GM18873 (cell line): ENCODE results near the gene COQ9.
"Not testable (repeated sequence)": the region's sequence is repeated elsewhere in the genome, so short reads cannot be mapped to it uniquely, and the experiment has no call there.

Source experiments
- ATAC-seq: cut with Tn5 transposase; IDR thresholded peaks from one replicate; pipeline ENCODE4 v1.9.1; 2021; ENCODE audit warnings: mild to moderate bottlenecking, moderate library complexity, moderate number of reproducible peaks; ENCODE audit not compliant: unreplicated experiment, low FRiP score

COQ9 gene

GRCh38 chr16:57483725-57484514 is 36.6 kb downstream of the COQ9 start:
- ATAC-seq: no peak

GRCh38 chr16:57484515-57485005 is 37.3 kb downstream of the COQ9 start:
- ATAC-seq: no peak

GRCh38 chr16:57485091-57485915 is 38.0 kb downstream of the COQ9 start:
- no peak for ATAC-seq

GRCh38 chr16:57485916-57486857 is 38.9 kb downstream of the COQ9 start, which contains the start of gene DOK4:
TSS of gene DOK4 (minus strand) at chr16:57486493. CDS start at chr16:57479507, 6,986 bp downstream.
- no peak for ATAC-seq

- no peak for ATAC-seq
These were observed 39.9 kb downstream of the COQ9 start for GRCh38 chr16:57486858-57487834.

GRCh38 chr16:57489229-57489628 is 42.0 kb downstream of the COQ9 start:
- ATAC-seq: no peak

GRCh38 chr16:57493767-57494166 is 46.5 kb downstream of the COQ9 start:
- ATAC-seq: no peak

GRCh38 chr16:57497121-57497520 is 49.8 kb downstream of the COQ9 start:
- no peak for ATAC-seq

GRCh38 chr16:57498031-57498430 is 50.8 kb downstream of the COQ9 start:
- ATAC-seq: no peak

- ATAC-seq: not testable (repeated sequence)
These were observed 52.7 kb downstream of the COQ9 start for GRCh38 chr16:57499941-57500340.

GRCh38 chr16:57500578-57501111 is 53.4 kb downstream of the COQ9 start:
- no peak for ATAC-seq

- no peak for ATAC-seq
These were observed 54.2 kb downstream of the COQ9 start for GRCh38 chr16:57501492-57501891.

GRCh38 chr16:57502048-57502775 is 54.9 kb downstream of the COQ9 start:
- ATAC-seq: no peak

GRCh38 chr16:57503366-57503765 is 56.1 kb downstream of the COQ9 start:
- ATAC-seq: no peak

GRCh38 chr16:57504001-57504400 is 56.7 kb downstream of the COQ9 start:
- ATAC-seq: no peak

GRCh38 chr16:57504491-57504890 is 57.2 kb downstream of the COQ9 start:
- ATAC-seq: no peak

GRCh38 chr16:57505169-57505568 is 57.9 kb downstream of the COQ9 start:
- ATAC-seq: no peak
